Caco-2 (cell line): ENCODE data around the gene MTCH2. TPM values are rescaled to one million over a fixed set of nuclear protein-coding genes. Genes with fewer than 3 reads are reported as not detected.

ENCODE experiments used
- BruUV-seq: library from RNA; stranded (reverse); fragments of 400-500 nt; replicated peaks from 2 replicates; lab custom pipeline; 2021; lab: Mats Ljungman, UMichigan
- CTCF ChIA-PET: fragments of 300-600 bp; sonication (Branson Sonifier 250); formaldehyde crosslinking; loops from one replicate; lab custom pipeline; 2022; ENCODE audit warnings: antibody characterized with exemption; lab: Charles Lee
- POLR2A ChIA-PET: fragments of 300-600 bp; sonication (Branson Sonifier 250); formaldehyde crosslinking; loops from one replicate; lab custom pipeline; 2022; ENCODE audit warnings: antibody characterized with exemption; lab: Charles Lee
- DNase-seq, 2 experiments: peaks; one replicate each; pipeline versions ENCODE4 v3.0.0 to v3.0.0-alpha.2; 2020 to 2022
- H3K27me3 ChIP-seq: replicated peaks from 2 replicates; pipeline ENCODE4 v1.6.0; 2011; ENCODE audit warnings: low read length; ENCODE audit not compliant: control insufficient read depth, insufficient read depth
- H3K36me3 ChIP-seq: 2 replicates; pipeline ENCODE4 v1.5.1; 2011; ENCODE audit warnings: low read length; ENCODE audit not compliant: control insufficient read depth, insufficient read depth
- H3K4me1 ChIP-seq: fragments of 250-450 bp; sonication (Bioruptor Pico); 2 replicates; pipeline ENCODE4 v1.5.1; 2020; ENCODE audit warnings: mild to moderate bottlenecking
- H3K4me3 ChIP-seq: 2 replicates; pipeline ENCODE4 v1.5.1; 2011; ENCODE audit warnings: low read depth, mild to moderate bottlenecking, control low read depth, low read length
- H3K9me3 ChIP-seq: fragments of 250-450 bp; sonication (Bioruptor Pico); 2 replicates; pipeline ENCODE4 v1.5.1; 2020; ENCODE audit warnings: mild to moderate bottlenecking, moderate library complexity
- H3K27ac Mint-ChIP-seq: one replicate; pipeline ENCODE4 v1.8.0; 2022; ENCODE audit warnings: mixed read lengths; ENCODE audit not compliant: unreplicated experiment
- H3K27me3 Mint-ChIP-seq: one replicate; pipeline ENCODE4 v1.8.0; 2022; ENCODE audit warnings: mixed read lengths; ENCODE audit not compliant: insufficient read depth, unreplicated experiment
- H3K36me3 Mint-ChIP-seq: one replicate; pipeline ENCODE4 v1.8.0; 2022; ENCODE audit warnings: mild to moderate bottlenecking, mixed read lengths; ENCODE audit not compliant: insufficient read depth, unreplicated experiment
- H3K4me1 Mint-ChIP-seq: one replicate; pipeline ENCODE4 v1.8.0; 2022; ENCODE audit warnings: low read depth, mixed read lengths; ENCODE audit not compliant: unreplicated experiment
- H3K4me3 Mint-ChIP-seq: one replicate; pipeline ENCODE4 v1.8.0; 2022; ENCODE audit warnings: mild to moderate bottlenecking, moderate library complexity, mixed read lengths; ENCODE audit not compliant: unreplicated experiment
- H3K9me3 Mint-ChIP-seq: one replicate; pipeline ENCODE4 v1.8.0; 2022; ENCODE audit warnings: mixed read lengths; ENCODE audit not compliant: unreplicated experiment
- intact Hi-C: fragments of 100-400 bp; cut with micrococcal nuclease; formaldehyde crosslinking; loops from one replicate; pipeline ENCODE4 v1.10.0; 2022; ENCODE audit not compliant: unreplicated experiment
- total RNA-seq: library from RNA; stranded (reverse); gene quantifications from 2 replicates; pipeline ENCODE4 v1.2.3, GENCODE V29; 2022
- TF ChIP-seq, protein P1 (sequence below), 2 experiments: fragments of 200-600 bp in 1 of 2; IDR thresholded peaks; 1 replicate in 1 of 2; 2 replicates in 1 of 2; pipeline versions ENCODE4 v1.5.1 to v1.8.0; 2011 to 2022; ENCODE audit warnings: antibody characterized with exemption in 1 of 2, control low read depth in 1 of 2, inconsistent platforms in 1 of 2, low read depth in 1 of 2, low read length in 1 of 2, mild to moderate bottlenecking in 1 of 2, moderate library complexity in 1 of 2; ENCODE audit not compliant: insufficient read depth in 1 of 2, severe bottlenecking in 1 of 2, unreplicated experiment in 1 of 2

Gene MTCH2
- total RNA-seq, 1 experiment from 2014 or later, result 167 TPM

DNA sequence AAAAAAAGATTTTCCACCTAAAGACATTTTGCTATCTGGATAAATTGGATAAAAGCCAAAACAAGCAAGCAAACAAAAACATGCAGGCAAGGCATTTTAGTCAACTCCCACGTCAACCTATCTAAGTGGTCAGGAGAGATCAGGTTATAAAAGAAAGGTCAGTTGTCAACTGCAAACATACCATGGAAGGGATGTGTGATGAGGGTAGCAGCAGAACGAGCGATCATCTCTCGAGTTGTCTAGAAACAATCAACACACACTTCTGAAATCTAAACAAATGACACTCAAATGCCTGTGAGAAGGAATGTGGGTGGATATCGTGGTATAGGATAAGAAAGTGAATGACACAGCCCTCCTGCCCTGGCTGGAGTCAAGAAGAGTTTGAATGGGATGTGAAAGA lies 10.9 kb downstream of the MTCH2 start:
- intact Hi-C loops, result no loop called here
- Histone ChIP-seq H3K36me3 (peaks cover 2% of the 10 kb centered on the region; the same call in 1 of the 2 replicates), H3K27me3 (no peaks in the 10 kb centered on the region), H3K4me1 (peaks cover 6% of the 10 kb centered on the region; the same call in 1 of the 2 replicates), H3K9me3 (no peaks in the 10 kb centered on the region), H3K4me3 (no peak overlapping the region)
- TF ChIP-seq, protein P1, sequence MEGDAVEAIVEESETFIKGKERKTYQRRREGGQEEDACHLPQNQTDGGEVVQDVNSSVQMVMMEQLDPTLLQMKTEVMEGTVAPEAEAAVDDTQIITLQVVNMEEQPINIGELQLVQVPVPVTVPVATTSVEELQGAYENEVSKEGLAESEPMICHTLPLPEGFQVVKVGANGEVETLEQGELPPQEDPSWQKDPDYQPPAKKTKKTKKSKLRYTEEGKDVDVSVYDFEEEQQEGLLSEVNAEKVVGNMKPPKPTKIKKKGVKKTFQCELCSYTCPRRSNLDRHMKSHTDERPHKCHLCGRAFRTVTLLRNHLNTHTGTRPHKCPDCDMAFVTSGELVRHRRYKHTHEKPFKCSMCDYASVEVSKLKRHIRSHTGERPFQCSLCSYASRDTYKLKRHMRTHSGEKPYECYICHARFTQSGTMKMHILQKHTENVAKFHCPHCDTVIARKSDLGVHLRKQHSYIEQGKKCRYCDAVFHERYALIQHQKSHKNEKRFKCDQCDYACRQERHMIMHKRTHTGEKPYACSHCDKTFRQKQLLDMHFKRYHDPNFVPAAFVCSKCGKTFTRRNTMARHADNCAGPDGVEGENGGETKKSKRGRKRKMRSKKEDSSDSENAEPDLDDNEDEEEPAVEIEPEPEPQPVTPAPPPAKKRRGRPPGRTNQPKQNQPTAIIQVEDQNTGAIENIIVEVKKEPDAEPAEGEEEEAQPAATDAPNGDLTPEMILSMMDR (IDR thresholded peaks at IDR 0.05; ENCODE audit: insufficient read depth in 1 of 2, low read depth in 1 of 2, low read length in 1 of 2, severe bottlenecking in 1 of 2, unreplicated experiment in 1 of 2), result no peak
- POLR2A ChIA-PET, result no interaction called here
- Mint-ChIP-seq H3K27ac (no peak overlapping the region), H3K4me3 (no peak overlapping the region), H3K4me1 (no peaks in the 10 kb centered on the region), H3K36me3 (peaks cover 93% of the 10 kb centered on the region), H3K9me3 (no peaks in the 10 kb centered on the region), H3K27me3 (no peaks in the 10 kb centered on the region)
- DNase-seq, result no peak
- CTCF ChIA-PET, result no interaction called here
- no TSS peak for BruUV-seq

DNA sequence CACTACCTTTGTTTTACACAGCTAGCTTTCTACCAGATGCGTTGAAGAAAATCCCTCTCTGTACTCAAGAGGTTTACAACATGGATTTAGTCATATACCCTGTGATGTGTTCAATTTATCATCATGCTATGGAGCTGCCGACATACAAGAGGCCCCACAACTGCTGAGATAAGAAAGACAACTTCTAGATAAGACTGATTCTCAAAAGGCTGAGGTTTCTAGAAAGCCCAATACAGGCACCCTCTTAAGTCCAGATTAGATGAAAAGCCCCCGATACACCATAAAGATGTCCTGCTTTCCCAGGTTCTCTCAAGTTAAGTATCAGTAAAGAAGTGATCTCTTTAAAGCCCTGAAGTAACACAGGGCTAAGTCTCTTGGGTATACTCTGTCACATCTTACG lies 14.3 kb downstream of the MTCH2 start:
- POLR2A ChIA-PET, result no interaction called here
- DNase-seq, result no peak
- H3K9me3 ChIP-seq, result no peaks in the 10 kb centered on the region
- H3K4me1 ChIP-seq, result peaks cover 6% of the 10 kb centered on the region; the same call in 1 of the 2 replicates
- no peak overlapping the region for H3K4me3 ChIP-seq
- intact Hi-C loops, result no loop called here
- CTCF ChIA-PET, result interaction anchor here (1.2 kb wide), 1 partner anchor 156 kb away, joined by 5 read pairs; no protein-coding TSS in a partner anchor
- peaks cover 3% of the 10 kb centered on the region for H3K36me3 ChIP-seq
- BruUV-seq, result no TSS peak
- Mint-ChIP-seq H3K27me3 (no peaks in the 10 kb centered on the region), H3K36me3 (peaks cover 88% of the 10 kb centered on the region), H3K4me3 (no peak overlapping the region), H3K4me1 (no peaks in the 10 kb centered on the region), H3K27ac (no peak overlapping the region), H3K9me3 (no peaks in the 10 kb centered on the region)
- TF ChIP-seq, protein P1 (IDR thresholded peaks at IDR 0.05; ENCODE audit: insufficient read depth in 1 of 2, low read depth in 1 of 2, low read length in 1 of 2, severe bottlenecking in 1 of 2, unreplicated experiment in 1 of 2), result no peak
- no peaks in the 10 kb centered on the region for H3K27me3 ChIP-seq

DNA sequence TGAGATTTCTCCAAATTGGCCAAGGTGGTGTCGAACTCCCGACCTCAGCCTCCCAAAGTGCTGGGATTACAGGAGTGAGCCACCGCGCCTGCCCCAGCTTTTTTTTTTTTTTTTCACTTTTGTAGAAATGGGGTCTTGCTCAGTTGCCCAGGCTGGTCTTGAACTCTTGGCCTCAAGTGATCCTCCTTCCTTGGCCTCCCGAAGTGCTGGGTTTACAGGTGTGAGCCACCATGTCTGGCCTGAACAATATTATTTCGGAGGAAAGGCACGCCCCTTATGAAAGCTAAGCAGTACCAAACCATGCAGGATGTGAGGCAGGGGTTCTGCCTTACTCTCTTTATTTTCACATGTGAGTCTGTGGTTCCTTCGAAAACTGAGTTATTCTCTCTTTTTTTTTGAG lies 16.1 kb downstream of the MTCH2 start:
- Mint-ChIP-seq H3K9me3 (no peaks in the 10 kb centered on the region), H3K27ac (no peak overlapping the region), H3K4me1 (no peaks in the 10 kb centered on the region), H3K36me3 (peaks cover 82% of the 10 kb centered on the region), H3K4me3 (no peak overlapping the region), H3K27me3 (no peaks in the 10 kb centered on the region)
- no peak for DNase-seq
- H3K36me3 ChIP-seq, result peaks cover 5% of the 10 kb centered on the region
- no peak overlapping the region for H3K4me3 ChIP-seq
- TF ChIP-seq, protein P1 (IDR thresholded peaks at IDR 0.05; ENCODE audit: insufficient read depth in 1 of 2, low read depth in 1 of 2, low read length in 1 of 2, severe bottlenecking in 1 of 2, unreplicated experiment in 1 of 2), result no peak
- no TSS peak for BruUV-seq
- no peaks in the 10 kb centered on the region for H3K9me3 ChIP-seq
- ChIA-PET POLR2A (interaction anchor here (0.6 kb wide), 1 partner anchor 123 kb away, joined by 3 read pairs; no protein-coding TSS in a partner anchor), CTCF (no interaction called here)
- intact Hi-C loops, result no loop called here
- H3K27me3 ChIP-seq, result no peaks in the 10 kb centered on the region
- peaks cover 6% of the 10 kb centered on the region; the same call in 1 of the 2 replicates for H3K4me1 ChIP-seq
